Colonic mucosa (tissue), 4 donors: ENCODE results near the gene ANKRD13A. TPM values are rescaled to one million over a fixed set of nuclear protein-coding genes. Genes with fewer than 3 reads are reported as not detected.

Experiments used
- DNase-seq: peaks from one replicate; pipeline ENCODE4 v3.0.0-alpha.2; 2020
- H3K27ac ChIP-seq: fragments of 200-600 bp; one replicate; pipeline ENCODE4 v1.8.0; 2021
- H3K27me3 ChIP-seq: fragments of 200-600 bp; one replicate; pipeline ENCODE4 v1.8.0; 2021
- H3K36me3 ChIP-seq: fragments of 200-600 bp; one replicate; pipeline ENCODE4 v1.8.0; 2021
- H3K4me1 ChIP-seq: fragments of 200-600 bp; one replicate; pipeline ENCODE4 v1.8.0; 2021; ENCODE audit warnings: mild to moderate bottlenecking
- H3K4me3 ChIP-seq: fragments of 200-600 bp; one replicate; pipeline ENCODE4 v1.8.0; 2021
- H3K9ac ChIP-seq, 2 donors: one replicate each; pipeline ENCODE4 v1.7.0; 2013; ENCODE audit warnings: control low read depth in 2 of 2, low read depth in 2 of 2, low read length in 2 of 2
- H3K9me3 ChIP-seq: fragments of 200-600 bp; one replicate; pipeline ENCODE4 v1.8.0; 2021
- CTCF ChIP-seq: fragments of 200-600 bp; IDR thresholded peaks from one replicate; pipeline ENCODE4 v1.8.0; 2022; ENCODE audit warnings: antibody characterized with exemption, mild to moderate bottlenecking
- intact Hi-C: fragments of 100-400 bp; cut with DNase I; formaldehyde crosslinking; loops from one replicate; pipeline ENCODE4 v1.14.1; 2022
- total RNA-seq, 2 donors: library from RNA; stranded (reverse); fragmentation: NEBNext Ultra II Directional in 1 of 2; extraction: Animal tissue kit (Norgen Biotek cat#: 25700) in 1 of 2; gene quantifications; one replicate each; pipeline ENCODE4 v1.2.1, GENCODE V29; 2021
- donor health status: healthy.
- donor health status: DM: no; HTN: no; CAD: no.
- donor health status: DM: no; HTN: no; CAD: no.

The ANKRD13A gene
- total RNA-seq, 2 donors from 2014 or later = 39.9 to 69.1 TPM

GRCh38 chr12:109961612-109962011, 37.6 kb upstream of the ANKRD13A start:
- no peaks in the 10 kb centered on the region for H3K27me3 ChIP-seq
- DNase-seq = no peak
- H3K9ac ChIP-seq = no peak overlapping the region
- no peak overlapping the region for H3K27ac ChIP-seq
- no peaks in the 10 kb centered on the region for H3K9me3 ChIP-seq
- peaks cover 8% of the 10 kb centered on the region for H3K4me1 ChIP-seq
- H3K36me3 ChIP-seq = peaks cover 3% of the 10 kb centered on the region
- no peak overlapping the region for H3K4me3 ChIP-seq
- intact Hi-C loops = no loop called here
- no peak for TF ChIP-seq CTCF

GRCh38 chr12:109962398-109962797, 36.8 kb upstream of the ANKRD13A start:
- H3K4me3 ChIP-seq = no peak overlapping the region
- no peak for TF ChIP-seq CTCF
- DNase-seq = no peak
- H3K9me3 ChIP-seq = no peaks in the 10 kb centered on the region
- peaks cover 8% of the 10 kb centered on the region for H3K4me1 ChIP-seq
- H3K27ac ChIP-seq = no peak overlapping the region
- H3K27me3 ChIP-seq = no peaks in the 10 kb centered on the region
- H3K36me3 ChIP-seq = peaks cover 3% of the 10 kb centered on the region
- intact Hi-C loops = no loop called here
- no peak overlapping the region for H3K9ac ChIP-seq

- Histone ChIP-seq H3K27me3 (no peaks in the 10 kb centered on the region), H3K27ac (peak overlapping the region; percentile 41), H3K4me1 (peaks cover 8% of the 10 kb centered on the region), H3K9ac (peak overlapping the region in 1 of 2 donors; percentile 27), H3K4me3 (no peak overlapping the region), H3K9me3 (no peaks in the 10 kb centered on the region), H3K36me3 (peaks cover 3% of the 10 kb centered on the region)
- no peak for TF ChIP-seq CTCF
- intact Hi-C loops = no loop called here
- DNase-seq = no peak
These were observed 35.9 kb upstream of the ANKRD13A start for GRCh38 chr12:109963330-109963729.

GRCh38 chr12:109963743-109964429, 35.3 kb upstream of the ANKRD13A start:
- H3K4me1 ChIP-seq = peaks cover 8% of the 10 kb centered on the region
- H3K9me3 ChIP-seq = no peaks in the 10 kb centered on the region
- no peak for TF ChIP-seq CTCF
- H3K4me3 ChIP-seq = no peak overlapping the region
- intact Hi-C loops = no loop called here
- peaks cover 3% of the 10 kb centered on the region for H3K36me3 ChIP-seq
- H3K27ac ChIP-seq = peak overlapping the region; percentile 41
- peak overlapping the region in 1 of 2 donors; percentile 27 for H3K9ac ChIP-seq
- peak; percentile 59 for DNase-seq
- H3K27me3 ChIP-seq = no peaks in the 10 kb centered on the region

- Histone ChIP-seq H3K9ac (no peak overlapping the region), H3K4me1 (peaks cover 8% of the 10 kb centered on the region), H3K4me3 (no peak overlapping the region), H3K9me3 (no peaks in the 10 kb centered on the region), H3K27me3 (no peaks in the 10 kb centered on the region), H3K36me3 (peaks cover 8% of the 10 kb centered on the region), H3K27ac (no peak overlapping the region)
- no peak for DNase-seq
- intact Hi-C loops = no loop called here
- TF ChIP-seq CTCF = no peak
These were observed 32.7 kb upstream of the ANKRD13A start for GRCh38 chr12:109966546-109966945.
